IMR-90 (cell line): ENCODE measurements around the gene TBXAS1. TPM values are rescaled to one million over a fixed set of nuclear protein-coding genes. Genes with fewer than 3 reads are reported as not detected.

Experiments
- ATAC-seq: fragments of 200-7000 bp; cut with Tn5 transposase; 2 replicates; pipeline ENCODE4 v1.9.1; 2020; ENCODE audit warnings: low read depth, mild to moderate bottlenecking, moderate library complexity
- BruUV-seq: library from RNA; stranded (reverse); fragments of 400-500 nt; replicated peaks from 2 replicates; lab custom pipeline; 2021; lab: Mats Ljungman, UMichigan
- CTCF ChIA-PET: fragments of 300-600 bp; formaldehyde crosslinking; extraction: SDS; loops from one replicate; lab custom pipeline; 2021; ENCODE audit warnings: antibody characterized with exemption; lab: Yijun Ruan, JAX
- POLR2A ChIA-PET: fragments of 300-600 bp; sonication (Branson Sonifier 250); formaldehyde crosslinking; loops from one replicate; lab custom pipeline; 2022; ENCODE audit warnings: antibody characterized with exemption; ENCODE audit not compliant: unreplicated experiment; lab: Charles Lee
- DNase-seq: peaks from one replicate; pipeline ENCODE4 v3.0.0; 2013
- H2AFZ ChIP-seq: replicated peaks from 2 replicates; pipeline ENCODE3; 2013; ENCODE audit warnings: low read length, mild to moderate bottlenecking; ENCODE audit not compliant: poor library complexity
- H2AK5ac ChIP-seq: 2 replicates; pipeline ENCODE4 v1.6.1; 2013; ENCODE audit warnings: low read depth, low read length, inconsistent platforms
- H2AK9ac ChIP-seq: replicated peaks from 2 replicates; pipeline ENCODE3; 2013; ENCODE audit warnings: mild to moderate bottlenecking, low read depth, low read length, moderate library complexity; ENCODE audit not compliant: poor library complexity
- H2BK120ac ChIP-seq: 2 replicates; pipeline ENCODE4 v1.6.1; 2013; ENCODE audit warnings: low read depth, low read length, inconsistent platforms
- H2BK15ac ChIP-seq: 3 replicates; pipeline ENCODE4 v1.6.1; 2013; ENCODE audit warnings: low read depth, low read length, inconsistent platforms
- H2BK20ac ChIP-seq: 2 replicates; pipeline ENCODE4 v1.6.1; 2013; ENCODE audit warnings: low read depth, mild to moderate bottlenecking, inconsistent platforms, low read length, moderate library complexity
- H2BK5ac ChIP-seq: 2 replicates; pipeline ENCODE4 v1.6.1; 2013; ENCODE audit warnings: mild to moderate bottlenecking, low read depth, low read length, inconsistent platforms; ENCODE audit not compliant: poor library complexity, severe bottlenecking
- H3K14ac ChIP-seq: replicated peaks from 2 replicates; pipeline ENCODE4 v1.6.1; 2013; ENCODE audit warnings: low read depth, low read length, inconsistent platforms
- H3K18ac ChIP-seq: 2 replicates; pipeline ENCODE4 v1.6.1; 2013; ENCODE audit warnings: low read depth, low read length, control low read depth
- H3K23ac ChIP-seq: 2 replicates; pipeline ENCODE4 v1.6.1; 2013; ENCODE audit warnings: low read depth, low read length, inconsistent platforms
- H3K27ac ChIP-seq: 2 replicates; pipeline ENCODE4 v1.5.1; 2013; ENCODE audit warnings: mild to moderate bottlenecking, control low read depth, low read length; ENCODE audit not compliant: insufficient read depth
- H3K27me3 ChIP-seq: 2 replicates; pipeline ENCODE4 v1.6.1; 2013; ENCODE audit warnings: low read length; ENCODE audit not compliant: control insufficient read depth, insufficient read depth
- H3K36me3 ChIP-seq: 2 replicates; pipeline ENCODE4 v1.6.1; 2013; ENCODE audit warnings: low read length, mixed read lengths; ENCODE audit not compliant: control insufficient read depth, insufficient read depth
- H3K4ac ChIP-seq: 2 replicates; pipeline ENCODE4 v1.6.1; 2013; ENCODE audit warnings: low read depth, low read length, inconsistent platforms
- H3K4me1 ChIP-seq: 2 replicates; pipeline ENCODE4 v1.6.1; 2013; ENCODE audit warnings: low read length, mixed read lengths; ENCODE audit not compliant: control insufficient read depth, insufficient read depth
- H3K4me2 ChIP-seq: 2 replicates; pipeline ENCODE4 v1.6.1; 2013; ENCODE audit warnings: low read depth, mild to moderate bottlenecking, control low read depth, low read length, moderate library complexity
- H3K4me3 ChIP-seq: 2 replicates; pipeline ENCODE4 v1.5.1; 2013; ENCODE audit warnings: low read depth, mild to moderate bottlenecking, control low read depth, low read length, moderate library complexity; ENCODE audit not compliant: insufficient read depth
- H3K56ac ChIP-seq: 2 replicates; pipeline ENCODE4 v1.6.1; 2013; ENCODE audit warnings: low read length, inconsistent platforms; ENCODE audit not compliant: insufficient read depth; ENCODE audit errors: extremely low read depth
- H3K79me1 ChIP-seq, 2 experiments: 2 replicates each; pipeline ENCODE4 v1.6.1; 2013; ENCODE audit warnings: low read length in 2 of 2, inconsistent platforms in 1 of 2, low read depth in 1 of 2
- H3K9ac ChIP-seq: 2 replicates; pipeline ENCODE4 v1.6.1; 2013; ENCODE audit warnings: low read depth, low read length, control low read depth
- H3K9me1 ChIP-seq: 2 replicates; pipeline ENCODE4 v1.6.1; 2013; ENCODE audit warnings: low read length, inconsistent platforms; ENCODE audit not compliant: insufficient read depth
- H3K9me3 ChIP-seq: 2 replicates; pipeline ENCODE4 v1.6.1; 2013; ENCODE audit warnings: low read length; ENCODE audit not compliant: control insufficient read depth, insufficient read depth
- H4K20me1 ChIP-seq: 2 replicates; pipeline ENCODE4 v1.6.1; 2013; ENCODE audit warnings: low read length, inconsistent platforms; ENCODE audit not compliant: insufficient read depth
- H4K5ac ChIP-seq: 2 replicates; pipeline ENCODE4 v1.6.1; 2013; ENCODE audit warnings: mild to moderate bottlenecking, low read depth, low read length, control low read depth
- H4K8ac ChIP-seq, 2 experiments: 2 replicates each; pipeline ENCODE4 v1.6.1; 2013; ENCODE audit warnings: low read depth in 2 of 2, low read length in 2 of 2, control low read depth in 1 of 2, inconsistent platforms in 1 of 2
- H4K91ac ChIP-seq: 2 replicates; pipeline ENCODE4 v1.6.1; 2013; ENCODE audit warnings: low read depth, low read length, inconsistent platforms; ENCODE audit not compliant: insufficient read depth
- BHLHE40 ChIP-seq: fragments of 150-350 bp; IDR thresholded peaks from 2 replicates; pipeline ENCODE4 v1.6.1; 2016; ENCODE audit warnings: mild to moderate bottlenecking, low read depth, low read length
- CEBPB ChIP-seq: IDR thresholded peaks from 2 replicates; pipeline ENCODE4 v1.6.1; 2012; ENCODE audit warnings: low read depth, low read length, improper control_type of control experiment
- CHD1 ChIP-seq: IDR thresholded peaks from 2 replicates; pipeline ENCODE4 v1.6.1; 2012; ENCODE audit warnings: low read depth, low read length, improper control_type of control experiment
- CTCF ChIP-seq: conservative IDR thresholded peaks from 2 replicates; pipeline ENCODE4 v1.5.1; 2012; ENCODE audit warnings: mild to moderate bottlenecking, low read depth, low read length, improper control_type of control experiment
- ELK1 ChIP-seq: fragments of 150-350 bp; IDR thresholded peaks from 2 replicates; pipeline ENCODE4 v1.6.1; 2016; ENCODE audit warnings: low read depth, mild to moderate bottlenecking, low read length, moderate library complexity, borderline replicate concordance
- FOS ChIP-seq: fragments of 150-350 bp; IDR thresholded peaks from 2 replicates; pipeline ENCODE4 v1.6.1; 2016; ENCODE audit warnings: low read depth, low read length
- MAFK ChIP-seq: IDR thresholded peaks from 2 replicates; pipeline ENCODE4 v1.6.1; 2012; ENCODE audit warnings: low read depth, low read length, improper control_type of control experiment
- MAZ ChIP-seq: IDR thresholded peaks from 2 replicates; pipeline ENCODE4 v1.6.1; 2012; ENCODE audit warnings: low read depth, mild to moderate bottlenecking, low read length, improper control_type of control experiment, moderate library complexity, borderline replicate concordance
- MXI1 ChIP-seq: IDR thresholded peaks from 2 replicates; pipeline ENCODE4 v1.6.1; 2012; ENCODE audit warnings: low read depth, mild to moderate bottlenecking, low read length, moderate library complexity, borderline replicate concordance
- NFE2L2 ChIP-seq: fragments of 150-350 bp; IDR thresholded peaks from 2 replicates; pipeline ENCODE4 v1.6.1; 2016; ENCODE audit warnings: low read depth, mild to moderate bottlenecking, low read length
- POLR2A ChIP-seq: IDR thresholded peaks from 2 replicates; pipeline ENCODE4 v1.6.1; 2012; ENCODE audit warnings: mild to moderate bottlenecking, low read depth, low read length
- RAD21 ChIP-seq: IDR thresholded peaks from 2 replicates; pipeline ENCODE4 v1.6.1; 2012; ENCODE audit warnings: low read length, improper control_type of control experiment
- RCOR1 ChIP-seq: IDR thresholded peaks from 2 replicates; pipeline ENCODE4 v1.6.1; 2012; ENCODE audit warnings: mild to moderate bottlenecking, low read length, improper control_type of control experiment; ENCODE audit not compliant: insufficient replicate concordance
- RFX5 ChIP-seq: IDR thresholded peaks from 2 replicates; pipeline ENCODE4 v1.8.0; 2012; ENCODE audit warnings: low read depth, mild to moderate bottlenecking, low read length, moderate library complexity
- SMC3 ChIP-seq: fragments of 150-350 bp; IDR thresholded peaks from 2 replicates; pipeline ENCODE4 v1.6.1; 2016; ENCODE audit warnings: low read depth, mild to moderate bottlenecking, antibody characterized with exemption, low read length, moderate library complexity
- USF2 ChIP-seq: fragments of 150-350 bp; IDR thresholded peaks from 2 replicates; pipeline ENCODE4 v1.6.1; 2017; ENCODE audit warnings: mild to moderate bottlenecking, antibody characterized with exemption, low read length, low read depth
- WGBS, 2 experiments: methylation state at CpG; one replicate each; pipeline versions ENCODE4 v1.1.5 to v1.1.7; 2013; ENCODE audit warnings: missing lambda C conversion rate in 2 of 2; ENCODE audit not compliant: insufficient read length in 1 of 2; ENCODE audit errors: extremely low coverage in 2 of 2; 5-methylcytosine and 5-hydroxymethylcytosine counted together
- dilution Hi-C: fragments of 300-500 bp; cut with HindIII; formaldehyde crosslinking; loops from one replicate; pipeline ENCODE4 v1.14.3; 2018; ENCODE audit warnings: low sequenced_read_pairs; ENCODE audit not compliant: unreplicated experiment
- in situ Hi-C: fragments of 300-500 bp; cut with MboI; formaldehyde crosslinking; loops from 3 replicates; pipeline ENCODE4 v1.14.3; 2019; ENCODE audit warnings: low sequenced_read_pairs, inconsistent platforms, mixed read lengths
- intact Hi-C: fragments of 100-400 bp; cut with micrococcal nuclease; formaldehyde crosslinking; loops from 2 replicates; pipeline ENCODE4 v1.10.0; 2022
- polyA plus RNA-seq, 3 experiments: library from polyadenylated mRNA; depleted of rRNA; stranded (reverse); fragments of >200 nt; gene quantifications; 2 replicates each; pipeline ENCODE4 v1.2.3, GENCODE V29; 2012; ENCODE audit warnings: low replicate concordance in 1 of 3
- total RNA-seq: library from RNA; depleted of rRNA; stranded (reverse); fragments of >200 nt; gene quantifications from 2 replicates; pipeline ENCODE4 v1.2.3, GENCODE V29; 2012

Gene TBXAS1
- total and polyA plus RNA-seq, 2 of the 4 experiments (the other 2 are of a cell fraction): 5.9 to 10.8 TPM

GRCh38 chr7:140028311-140028710, 199.2 kb downstream of the TBXAS1 start:
- Histone ChIP-seq H3K4ac (no peak overlapping the region), H2AFZ (no peak overlapping the region), H4K91ac (no peak overlapping the region), H3K27ac (no peak overlapping the region), H3K14ac (0 out of 2 replicates have a peak overlapping the region, but pooled peaks have one; percentile 13), H3K36me3 (peaks cover 14% of the 10 kb centered on the region), H3K4me2 (no peak overlapping the region), H4K5ac (no peak overlapping the region), H4K20me1 (no peaks in the 10 kb centered on the region), H3K9me1 (peaks cover 9% of the 10 kb centered on the region), H2AK5ac (no peak overlapping the region), H3K4me3 (no peak overlapping the region), H3K9me3 (no peaks in the 10 kb centered on the region), H2AK9ac (no peak overlapping the region), H2BK15ac (no peak overlapping the region), H3K56ac (no peak overlapping the region), H2BK120ac (no peak overlapping the region), H3K9ac (no peak overlapping the region), H2BK5ac (no peak overlapping the region), H3K23ac (no peak overlapping the region), H2BK20ac (no peak overlapping the region), H3K4me1 (peaks cover 1% of the 10 kb centered on the region; the same call in 1 of the 2 replicates), H4K8ac (no peak overlapping the region), H3K18ac (no peak overlapping the region), H3K79me1 (no peaks in the 10 kb centered on the region), H3K27me3 (no peaks in the 10 kb centered on the region)
- ATAC-seq (no peak), DNase-seq (no peak)
- TF ChIP-seq POLR2A (no peak), ELK1 (no peak), MAZ (no peak), NFE2L2 (no peak), RCOR1 (no peak), USF2 (no peak), CTCF (no peak), MAFK (no peak), BHLHE40 (no peak), RFX5 (no peak), MXI1 (no peak), CHD1 (no peak), SMC3 (no peak), FOS (no peak), RAD21 (no peak), CEBPB (no peak)
- ChIA-PET CTCF (no interaction called here), POLR2A (no interaction called here)
- intact Hi-C loops: no loop called here
- in situ Hi-C loops: no loop called here
- dilution Hi-C loops: no loop called here
- no TSS peak for BruUV-seq
- no CpG with 5 or more reads among the region's 4 CpGs for WGBS, 2 experiments
